AG20443 (cell line): ENCODE results near the gene HOXD4.

Experiments
- DNase-seq: peaks from one replicate; pipeline ENCODE4 v3.0.0; 2012; ENCODE audit warnings: low spot score, mixed read lengths

The HOXD4 gene

DNA sequence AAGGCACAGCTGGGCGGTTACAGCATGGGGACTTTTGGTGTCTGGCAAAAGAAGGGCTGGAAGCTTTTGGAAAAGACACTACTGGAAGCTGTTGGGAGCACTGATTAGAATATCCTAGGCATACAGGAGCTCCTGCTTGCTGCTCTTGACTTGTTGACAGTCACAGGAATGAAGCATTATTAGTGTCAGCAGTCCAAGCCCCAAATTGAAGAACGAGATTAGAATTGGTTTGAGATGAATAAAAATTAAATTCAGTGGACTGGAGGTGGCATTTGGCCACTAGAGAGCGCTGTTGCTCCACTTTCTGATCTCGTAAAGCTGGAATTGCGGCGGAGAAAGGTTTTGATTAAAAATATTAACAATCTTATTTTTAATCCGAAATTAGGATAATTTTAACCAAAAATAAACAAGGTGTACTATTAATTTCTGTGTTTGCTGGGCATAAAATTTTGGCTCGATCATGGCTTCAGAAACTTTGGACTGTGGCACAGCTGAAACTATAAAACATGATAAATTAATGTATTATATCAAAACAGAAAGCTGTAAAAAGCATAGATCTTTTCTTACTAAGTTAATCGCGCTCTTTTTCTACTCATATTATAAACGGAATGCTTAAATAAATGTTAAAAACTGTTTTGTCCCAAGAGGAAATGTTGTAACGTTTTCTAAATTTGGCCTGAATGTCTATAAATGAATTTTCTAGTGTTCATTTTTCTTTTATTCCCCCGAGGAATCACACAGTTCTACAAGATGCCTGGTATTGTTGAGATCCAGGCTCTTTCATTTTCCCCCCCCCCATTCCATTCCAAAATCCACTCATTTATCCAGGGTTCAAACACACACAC, 24.2 kb upstream of the HOXD4 start:
- DNase-seq = no peak

DNA sequence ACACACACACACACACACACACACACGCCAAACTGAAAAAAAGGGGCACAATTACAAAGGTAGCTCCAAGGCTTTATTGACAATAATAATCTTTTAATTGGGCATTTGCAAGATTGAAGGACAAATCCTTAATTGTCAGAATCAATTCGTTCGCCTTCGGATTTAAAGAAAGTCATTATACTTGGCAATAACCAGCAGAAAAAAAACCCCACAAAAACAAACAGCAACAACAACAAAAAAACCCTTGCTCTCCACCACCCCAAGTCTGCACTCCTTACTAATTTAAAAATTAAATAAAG, 23.6 kb upstream of the HOXD4 start:
- DNase-seq = no peak

- DNase-seq = no peak
Measured at GRCh38 chr2:176128172-176128981, 23.0 kb upstream of the HOXD4 start.

DNA sequence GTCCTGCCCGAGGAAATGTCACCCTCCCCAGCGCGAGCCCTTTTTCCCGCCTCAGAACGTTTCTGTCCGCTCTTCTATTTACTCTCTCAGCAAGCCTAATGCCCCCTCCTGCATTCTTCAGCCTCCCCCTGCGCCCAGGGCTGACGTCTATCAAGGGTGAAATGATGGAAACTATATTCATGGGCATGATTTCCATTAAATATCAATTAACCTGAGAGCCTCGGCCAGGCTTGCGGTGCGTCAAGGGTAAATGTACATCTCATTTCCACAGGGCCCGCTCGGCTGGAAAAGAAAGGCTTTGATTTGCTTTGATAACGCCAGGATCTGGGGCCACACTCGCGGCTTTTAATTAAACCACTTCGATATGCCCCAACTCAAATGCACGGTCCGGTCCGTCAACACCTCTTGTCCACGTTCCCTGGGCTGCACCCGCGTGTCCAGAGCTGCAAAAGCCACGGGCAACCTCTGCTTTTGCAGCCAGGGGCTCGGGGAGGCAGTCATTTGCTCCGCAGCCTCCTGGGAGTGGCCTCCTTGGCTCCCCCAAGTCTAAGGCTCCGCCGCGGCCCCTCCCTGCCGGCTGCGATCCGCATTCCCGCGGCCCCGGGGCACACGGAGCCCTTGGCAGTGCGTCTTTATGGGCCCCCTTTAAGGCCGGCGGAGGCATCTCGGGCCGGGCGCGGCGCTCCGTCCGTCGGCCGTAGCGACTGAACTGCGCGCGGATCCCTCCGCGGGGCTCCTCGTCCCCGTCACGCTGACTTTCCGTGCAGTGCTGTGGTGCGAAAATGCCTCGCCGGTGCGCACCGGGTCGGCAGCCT, 22.2 kb upstream of the HOXD4 start, which contains the start of gene HOXD8:
TSS of gene HOXD8 (plus strand) at position 724 of the 815 bp plus-strand sequence. CDS start 662 bp downstream, outside the sequence.
- DNase-seq = peak; percentile 86

- DNase-seq = peak; percentile 67
Measured at GRCh38 chr2:176129813-176130146, 21.6 kb upstream of the HOXD4 start.

GRCh38 chr2:176130147-176130956, 21.0 kb upstream of the HOXD4 start:
- DNase-seq = peak; percentile 71

- no peak for DNase-seq
Measured at GRCh38 chr2:176130957-176131847, 20.1 kb upstream of the HOXD4 start.

- no peak for DNase-seq
Measured at GRCh38 chr2:176131848-176132158, 19.5 kb upstream of the HOXD4 start.

GRCh38 chr2:176132205-176133171, 18.9 kb upstream of the HOXD4 start:
- DNase-seq = peak; percentile 49

- no peak for DNase-seq
Measured at GRCh38 chr2:176133389-176133788, 18.0 kb upstream of the HOXD4 start.

GRCh38 chr2:176134035-176134434, 17.3 kb upstream of the HOXD4 start:
- DNase-seq = no peak

DNA sequence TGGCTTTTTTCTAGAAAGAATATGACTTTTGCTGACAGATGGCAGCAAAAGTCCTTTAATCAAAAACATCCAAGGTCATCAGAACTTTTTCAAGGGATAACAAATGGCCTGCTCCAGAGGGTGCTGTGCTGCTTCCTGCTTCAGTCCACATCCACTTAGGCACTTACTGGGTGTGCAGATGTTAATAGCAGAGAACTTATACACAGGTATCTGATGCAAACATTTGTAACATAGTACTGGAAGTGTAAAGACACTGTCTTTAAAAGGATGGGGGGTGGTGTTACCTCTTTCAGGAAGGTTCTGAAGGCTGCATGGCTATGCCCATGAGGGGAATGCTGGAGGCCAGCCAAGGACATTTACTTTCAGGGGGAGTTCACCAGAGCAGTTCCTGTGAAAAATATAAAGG, 16.3 kb upstream of the HOXD4 start:
- DNase-seq = no peak

GRCh38 chr2:176136374-176137251, 14.7 kb upstream of the HOXD4 start:
- DNase-seq = peak; percentile 59

DNA sequence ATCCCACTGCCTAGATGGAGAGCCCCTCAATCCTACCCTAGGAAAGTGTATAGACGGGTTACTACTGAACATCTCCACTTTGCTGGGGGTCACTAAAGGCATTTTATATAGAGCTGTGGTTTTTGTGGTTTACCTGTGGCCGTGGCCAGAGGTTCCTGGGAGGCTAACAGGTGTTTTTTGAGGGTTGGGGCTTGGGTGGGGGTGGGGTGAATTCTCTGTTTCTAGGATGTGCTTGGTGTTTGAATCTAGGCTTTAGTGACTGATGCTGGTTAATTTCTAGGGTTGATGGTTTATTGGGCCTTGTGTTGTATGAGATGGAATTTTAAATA, 14.1 kb upstream of the HOXD4 start:
- DNase-seq = no peak

GRCh38 chr2:176137906-176138305, 13.4 kb upstream of the HOXD4 start:
- no peak for DNase-seq

GRCh38 chr2:176138526-176138922, 12.8 kb upstream of the HOXD4 start:
- no peak for DNase-seq

DNA sequence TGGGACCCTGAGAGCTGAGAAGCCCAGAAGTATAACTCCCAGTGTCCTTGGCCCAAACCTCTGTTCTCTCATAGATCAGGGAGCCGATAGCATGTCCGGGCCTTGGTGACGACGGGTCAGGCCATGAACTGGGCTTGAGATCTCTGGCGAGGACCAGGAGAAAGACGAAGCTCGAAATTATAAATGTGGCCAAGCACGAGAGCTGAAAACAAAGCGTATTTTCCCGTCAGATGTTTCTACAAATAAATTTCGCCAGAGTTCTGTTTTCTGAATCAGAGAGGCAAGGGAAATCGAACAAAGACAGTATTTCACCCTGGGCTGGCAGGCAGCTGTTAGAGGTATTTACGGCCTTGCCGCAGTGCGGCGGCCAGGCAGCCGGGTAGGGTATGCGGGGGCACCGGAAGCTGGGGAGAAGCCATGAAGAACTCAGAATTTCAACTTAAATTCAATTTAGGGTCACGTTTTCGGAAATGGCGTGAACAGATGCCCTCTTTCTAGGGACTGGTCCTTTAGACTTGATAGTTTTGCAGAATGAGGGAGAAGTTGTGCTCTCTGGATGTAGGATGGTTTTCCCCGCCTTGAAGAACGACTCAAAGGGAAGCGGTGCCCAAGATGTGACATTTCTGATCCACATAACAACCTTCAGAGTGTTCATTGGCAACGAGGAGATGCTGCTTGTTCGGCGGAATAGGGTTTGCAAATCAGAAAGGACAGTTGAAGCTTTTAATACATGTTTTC, 12.3 kb upstream of the HOXD4 start:
- DNase-seq = peak; percentile 45
